Measurements from ENCODE around the gene AGO1. TPM values are rescaled to one million over a fixed set of nuclear protein-coding genes. Genes with fewer than 3 reads are reported as not detected.
A peak's percentile ranks its signal among the peaks of the same experiment; 100 is the strongest.

Gene AGO1
- polyA plus RNA-seq, 1 experiment = 13.1 TPM

GRCh38 chr1:35876988-35877387 lies 6.0 kb upstream of the AGO1 start:
- ChIA-PET CTCF (no interaction called here), POLR2A (no interaction called here)
- no peak for DNase-seq (ENCODE audit: low read depth)
- Histone ChIP-seq H3K27me3 (ENCODE audit: control insufficient read depth, insufficient read depth, low read length) (peaks cover 1% of the 10 kb centered on the region; the same call in 1 of the 2 replicates), H3K36me3 (ENCODE audit: control insufficient read depth, insufficient read depth, low read length) (no peaks in the 10 kb centered on the region), H3K4me3 (ENCODE audit: low read depth, low read length) (no peak overlapping the region)
- no peak for TF ChIP-seq CTCF (IDR thresholded peaks at IDR 0.05; ENCODE audit: insufficient read depth, low read depth, low read length)

GRCh38 chr1:35881850-35882273 lies 1.1 kb upstream of the AGO1 start:
- CTCF ChIA-PET = interaction anchor here (0.6 to 2.8 kb wide), 11 partner anchors 9 to 253 kb away, joined by 3 to 22 read pairs (median 4); no protein-coding TSS in a partner anchor
- peaks cover 1% of the 10 kb centered on the region; the same call in 1 of the 2 replicates for H3K27me3 ChIP-seq (ENCODE audit: control insufficient read depth, insufficient read depth, low read length)
- no peak for DNase-seq (ENCODE audit: low read depth)
- H3K4me3 ChIP-seq (ENCODE audit: low read depth, low read length) = no peak overlapping the region
- no peaks in the 10 kb centered on the region for H3K36me3 ChIP-seq (ENCODE audit: control insufficient read depth, insufficient read depth, low read length)
- no peak for TF ChIP-seq CTCF (IDR thresholded peaks at IDR 0.05; ENCODE audit: insufficient read depth, low read depth, low read length)
- POLR2A ChIA-PET = no interaction called here

- peaks cover 1% of the 10 kb centered on the region; the same call in 1 of the 2 replicates for H3K27me3 ChIP-seq (ENCODE audit: control insufficient read depth, insufficient read depth, low read length)
- CTCF ChIA-PET = interaction anchor here (0.8 to 2.8 kb wide), 16 partner anchors 9 to 253 kb away, joined by 3 to 22 read pairs (median 4); no protein-coding TSS in a partner anchor
- POLR2A ChIA-PET = no interaction called here
- peak overlapping the region; percentile 76 for H3K4me3 ChIP-seq (ENCODE audit: low read depth, low read length)
- no peak for DNase-seq (ENCODE audit: low read depth)
- TF ChIP-seq CTCF (IDR thresholded peaks at IDR 0.05; ENCODE audit: insufficient read depth, low read depth, low read length) = no peak
- no peaks in the 10 kb centered on the region for H3K36me3 ChIP-seq (ENCODE audit: control insufficient read depth, insufficient read depth, low read length)
Measured at GRCh38 chr1:35882586-35882944, 444 bp upstream of the AGO1 start.

- Histone ChIP-seq H3K27me3 (ENCODE audit: control insufficient read depth, insufficient read depth, low read length) (peaks cover 1% of the 10 kb centered on the region; the same call in 1 of the 2 replicates), H3K36me3 (ENCODE audit: control insufficient read depth, insufficient read depth, low read length) (no peaks in the 10 kb centered on the region; the same call in 1 of the 2 replicates), H3K4me3 (ENCODE audit: low read depth, low read length) (peak overlapping the region; percentile 76)
- no peak for TF ChIP-seq CTCF (IDR thresholded peaks at IDR 0.05; ENCODE audit: insufficient read depth, low read depth, low read length)
- no peak for DNase-seq (ENCODE audit: low read depth)
- CTCF ChIA-PET = interaction anchor here (0.6 to 2.8 kb wide), 24 partner anchors 8 to 206 kb away, joined by 3 to 22 read pairs (median 4); partner anchors contain the start of gene AGO3
- POLR2A ChIA-PET = no interaction called here
Measured at GRCh38 chr1:35883635-35884101, 659 bp downstream of the AGO1 start.

GRCh38 chr1:35884934-35885333 lies 1.9 kb downstream of the AGO1 start:
- ChIA-PET CTCF (no interaction called here), POLR2A (no interaction called here)
- no peak for TF ChIP-seq CTCF (IDR thresholded peaks at IDR 0.05; ENCODE audit: insufficient read depth, low read depth, low read length)
- peaks cover 1% of the 10 kb centered on the region; the same call in 1 of the 2 replicates for H3K27me3 ChIP-seq (ENCODE audit: control insufficient read depth, insufficient read depth, low read length)
- DNase-seq (ENCODE audit: low read depth) = no peak
- no peaks in the 10 kb centered on the region; the same call in 1 of the 2 replicates for H3K36me3 ChIP-seq (ENCODE audit: control insufficient read depth, insufficient read depth, low read length)
- no peak overlapping the region for H3K4me3 ChIP-seq (ENCODE audit: low read depth, low read length)

Measured in BJ (cell line).